ENCODE measurements around the gene LMCD1. TPM values are rescaled to one million over a fixed set of nuclear protein-coding genes. Genes with fewer than 3 reads are reported as not detected.
"Not testable (repeated sequence)": the region's sequence is repeated elsewhere in the genome, so short reads cannot be mapped to it uniquely, and the experiment has no call there.

LMCD1 gene
- total RNA-seq, 1 experiment from 2014 or later = 46.0 TPM

DNA sequence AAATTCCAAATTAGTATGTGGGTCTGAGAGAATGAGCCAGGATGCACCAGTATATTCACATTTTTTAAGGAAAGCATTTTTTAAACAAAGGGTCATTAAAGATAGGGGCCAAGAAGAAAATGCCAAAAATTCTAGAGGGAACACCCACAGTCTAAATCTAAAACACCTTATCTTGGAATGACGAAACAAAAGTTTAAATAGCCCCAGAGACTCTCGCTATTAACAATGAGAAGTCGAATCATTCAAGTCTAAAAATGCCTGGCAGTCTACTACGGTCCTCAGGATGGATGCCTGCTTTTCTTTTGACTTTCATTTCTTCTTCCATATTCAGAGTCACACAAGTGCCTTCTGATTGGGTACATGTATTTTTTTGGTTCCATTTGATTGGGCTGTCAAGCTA lies 76.7 kb downstream of the LMCD1 start:
- no peak for TF ChIP-seq CTCF (IDR thresholded peaks at IDR 0.05; ENCODE audit: unreplicated experiment)
- no peaks in the 10 kb centered on the region for H3K4me1 Mint-ChIP-seq (ENCODE audit: low read depth, unreplicated experiment)
- no TSS peak for BruUV-seq (replicated peaks)
- H3K4me3 Mint-ChIP-seq (ENCODE audit: low read depth, unreplicated experiment) = no peak overlapping the region
- intact Hi-C loops (cut with micrococcal nuclease; ENCODE audit: unreplicated experiment) = no loop called here
- DNase-seq = no peak
- CTCF ChIA-PET = no interaction called here
- no peaks in the 10 kb centered on the region for H3K27me3 Mint-ChIP-seq (ENCODE audit: unreplicated experiment)
- no peaks in the 10 kb centered on the region for H3K9me3 Mint-ChIP-seq (ENCODE audit: low read depth, unreplicated experiment)
- no peak overlapping the region for H3K27ac Mint-ChIP-seq (ENCODE audit: unreplicated experiment)
- H3K36me3 Mint-ChIP-seq (ENCODE audit: insufficient read depth, unreplicated experiment) = peaks cover 13% of the 10 kb centered on the region

DNA sequence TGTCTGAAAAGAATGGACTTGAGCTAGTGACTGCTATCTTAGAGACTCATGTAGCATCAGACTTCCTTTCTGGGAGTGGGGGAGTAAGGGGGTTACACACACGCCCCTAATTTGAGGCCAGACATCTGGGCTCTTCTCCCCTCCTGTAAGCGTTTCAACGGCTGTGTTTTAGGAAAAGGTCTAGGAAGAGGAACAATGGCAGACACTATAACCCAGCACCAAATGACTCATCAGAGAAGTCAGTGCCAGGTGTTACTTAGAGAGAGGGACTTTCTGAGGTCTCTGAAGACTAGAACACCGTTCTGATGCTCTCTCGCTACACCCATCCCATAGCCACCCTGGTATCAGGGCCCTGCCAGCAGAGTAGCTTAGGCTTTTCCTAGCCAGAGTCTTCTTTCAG lies 77.5 kb downstream of the LMCD1 start:
- CTCF ChIA-PET = no interaction called here
- BruUV-seq (replicated peaks) = no TSS peak
- no peak for TF ChIP-seq CTCF (IDR thresholded peaks at IDR 0.05; ENCODE audit: unreplicated experiment)
- no peaks in the 10 kb centered on the region for H3K9me3 Mint-ChIP-seq (ENCODE audit: low read depth, unreplicated experiment)
- H3K27me3 Mint-ChIP-seq (ENCODE audit: unreplicated experiment) = no peaks in the 10 kb centered on the region
- H3K36me3 Mint-ChIP-seq (ENCODE audit: insufficient read depth, unreplicated experiment) = peaks cover 13% of the 10 kb centered on the region
- no peaks in the 10 kb centered on the region for H3K4me1 Mint-ChIP-seq (ENCODE audit: low read depth, unreplicated experiment)
- intact Hi-C loops (cut with micrococcal nuclease; ENCODE audit: unreplicated experiment) = no loop called here
- H3K4me3 Mint-ChIP-seq (ENCODE audit: low read depth, unreplicated experiment) = no peak overlapping the region
- no peak overlapping the region for H3K27ac Mint-ChIP-seq (ENCODE audit: unreplicated experiment)
- no peak for DNase-seq

DNA sequence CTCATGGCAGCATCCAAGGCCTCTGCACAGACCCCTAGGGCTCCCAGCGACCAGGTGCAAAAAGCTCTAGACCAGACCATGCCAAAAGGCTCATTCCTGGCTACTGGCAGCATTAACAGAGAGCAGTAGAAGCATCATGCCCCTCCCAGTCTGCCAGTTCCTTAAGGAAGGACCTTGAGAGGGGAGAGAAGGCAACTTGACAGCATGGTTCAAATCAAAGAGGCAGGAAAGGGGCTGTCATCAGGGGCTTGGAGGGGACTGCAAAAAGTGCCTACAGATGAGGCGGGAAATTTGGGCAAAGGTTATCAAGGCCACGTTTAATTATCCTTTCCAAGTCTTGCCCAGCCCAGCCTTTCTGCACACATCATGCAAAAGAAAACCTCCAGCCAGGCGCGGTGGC lies 78.3 kb downstream of the LMCD1 start:
- Mint-ChIP-seq H3K27ac (ENCODE audit: unreplicated experiment) (no peak overlapping the region), H3K4me3 (ENCODE audit: low read depth, unreplicated experiment) (no peak overlapping the region), H3K36me3 (ENCODE audit: insufficient read depth, unreplicated experiment) (peaks cover 6% of the 10 kb centered on the region), H3K4me1 (ENCODE audit: low read depth, unreplicated experiment) (no peaks in the 10 kb centered on the region), H3K9me3 (ENCODE audit: low read depth, unreplicated experiment) (no peaks in the 10 kb centered on the region), H3K27me3 (ENCODE audit: unreplicated experiment) (no peaks in the 10 kb centered on the region)
- CTCF ChIA-PET = no interaction called here
- no peak for TF ChIP-seq CTCF (IDR thresholded peaks at IDR 0.05; ENCODE audit: unreplicated experiment)
- no TSS peak for BruUV-seq (replicated peaks)
- intact Hi-C loops (cut with micrococcal nuclease; ENCODE audit: unreplicated experiment) = no loop called here
- DNase-seq = no peak

GRCh38 chr3:8580434-8580833 lies 78.8 kb downstream of the LMCD1 start:
- DNase-seq; H3K4me3 Mint-ChIP-seq (ENCODE audit: low read depth, unreplicated experiment); H3K9me3 Mint-ChIP-seq (ENCODE audit: low read depth, unreplicated experiment); BruUV-seq (replicated peaks); H3K27me3 Mint-ChIP-seq (ENCODE audit: unreplicated experiment); CTCF ChIA-PET; H3K27ac Mint-ChIP-seq (ENCODE audit: unreplicated experiment); intact Hi-C loops (cut with micrococcal nuclease; ENCODE audit: unreplicated experiment); H3K4me1 Mint-ChIP-seq (ENCODE audit: low read depth, unreplicated experiment); H3K36me3 Mint-ChIP-seq (ENCODE audit: insufficient read depth, unreplicated experiment): not testable (repeated sequence)

DNA sequence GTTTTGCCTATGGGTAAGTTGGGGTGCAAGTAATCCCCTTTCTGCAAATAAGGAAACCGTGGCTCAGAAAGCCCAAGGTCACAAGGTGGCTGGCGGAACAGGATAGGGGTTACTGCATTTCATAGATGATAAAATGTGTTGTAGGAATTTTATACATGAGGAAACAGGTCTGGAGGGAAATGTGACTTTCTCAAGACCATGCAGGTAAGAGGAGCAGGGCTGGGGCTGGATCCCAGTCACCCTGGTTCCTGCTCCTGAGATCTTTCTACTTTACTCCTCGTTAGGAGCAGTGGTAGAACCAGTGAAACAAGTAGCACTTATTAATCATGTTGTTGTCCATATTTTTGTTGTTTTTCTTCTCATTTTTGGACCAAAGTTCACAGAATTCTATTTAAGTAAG lies 79.8 kb downstream of the LMCD1 start:
- peaks cover 2% of the 10 kb centered on the region for H3K36me3 Mint-ChIP-seq (ENCODE audit: insufficient read depth, unreplicated experiment)
- no peaks in the 10 kb centered on the region for H3K4me1 Mint-ChIP-seq (ENCODE audit: low read depth, unreplicated experiment)
- CTCF ChIA-PET = no interaction called here
- intact Hi-C loops (cut with micrococcal nuclease; ENCODE audit: unreplicated experiment) = no loop called here
- no peaks in the 10 kb centered on the region for H3K27me3 Mint-ChIP-seq (ENCODE audit: unreplicated experiment)
- no peak for DNase-seq
- TF ChIP-seq CTCF (IDR thresholded peaks at IDR 0.05; ENCODE audit: unreplicated experiment) = no peak
- no peaks in the 10 kb centered on the region for H3K9me3 Mint-ChIP-seq (ENCODE audit: low read depth, unreplicated experiment)
- no peak overlapping the region for H3K27ac Mint-ChIP-seq (ENCODE audit: unreplicated experiment)
- H3K4me3 Mint-ChIP-seq (ENCODE audit: low read depth, unreplicated experiment) = no peak overlapping the region
- BruUV-seq (replicated peaks) = no TSS peak
